GM19099 (cell line): ENCODE data around the gene SOX18.

Source experiments
- POLR2A ChIP-seq: IDR thresholded peaks from 3 replicates; pipeline ENCODE4 v1.6.1; 2011; ENCODE audit warnings: low read depth; ENCODE audit not compliant: insufficient read length; ENCODE audit errors: extremely low read depth

The SOX18 gene

DNA sequence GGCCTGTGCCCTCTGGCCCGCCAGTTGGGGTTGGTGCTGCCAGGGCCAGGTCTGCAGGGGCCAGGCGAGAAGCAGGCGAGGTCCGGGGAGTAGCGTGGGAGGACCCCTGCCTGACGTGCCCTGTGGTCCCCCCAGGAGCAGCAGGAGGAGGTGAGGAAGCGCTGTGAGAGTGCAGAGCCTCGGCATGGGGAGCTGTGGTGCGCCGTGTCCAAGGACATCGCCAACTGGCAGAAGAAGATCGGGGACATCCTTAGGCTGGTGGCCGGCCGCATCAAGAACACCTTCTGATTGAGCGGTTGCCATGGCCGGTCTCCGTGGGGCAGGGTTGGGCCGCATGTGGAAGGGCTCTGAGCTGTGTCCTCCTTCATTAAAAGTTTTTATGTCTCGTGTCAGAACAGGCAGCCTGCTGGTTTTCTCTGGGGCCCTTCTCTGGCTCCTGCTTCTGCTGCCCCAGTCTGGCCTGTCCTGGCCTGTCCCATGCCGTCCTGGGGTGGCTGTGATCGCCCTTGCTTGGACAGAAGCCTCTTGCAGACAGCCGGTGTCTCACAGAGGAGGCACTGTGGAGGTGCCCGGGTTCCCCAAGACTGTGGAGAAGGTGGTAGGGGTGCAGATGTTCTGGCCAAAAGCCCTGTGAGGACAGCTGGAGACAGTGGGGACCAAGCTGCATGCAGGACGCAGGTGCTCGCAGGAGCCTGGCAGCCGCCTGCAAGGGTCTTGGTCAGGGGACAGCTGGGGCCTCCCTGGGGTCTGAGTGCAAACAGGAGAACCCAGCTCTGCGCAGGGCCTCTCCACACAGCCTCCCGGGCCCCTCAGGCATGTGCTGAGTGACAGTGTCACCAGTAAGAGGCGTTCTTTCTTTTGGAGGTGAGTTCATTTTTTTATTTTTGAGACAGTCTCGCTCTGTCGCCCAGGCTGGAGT lies 16.5 kb downstream of the SOX18 start:
- no peak for TF ChIP-seq POLR2A

DNA sequence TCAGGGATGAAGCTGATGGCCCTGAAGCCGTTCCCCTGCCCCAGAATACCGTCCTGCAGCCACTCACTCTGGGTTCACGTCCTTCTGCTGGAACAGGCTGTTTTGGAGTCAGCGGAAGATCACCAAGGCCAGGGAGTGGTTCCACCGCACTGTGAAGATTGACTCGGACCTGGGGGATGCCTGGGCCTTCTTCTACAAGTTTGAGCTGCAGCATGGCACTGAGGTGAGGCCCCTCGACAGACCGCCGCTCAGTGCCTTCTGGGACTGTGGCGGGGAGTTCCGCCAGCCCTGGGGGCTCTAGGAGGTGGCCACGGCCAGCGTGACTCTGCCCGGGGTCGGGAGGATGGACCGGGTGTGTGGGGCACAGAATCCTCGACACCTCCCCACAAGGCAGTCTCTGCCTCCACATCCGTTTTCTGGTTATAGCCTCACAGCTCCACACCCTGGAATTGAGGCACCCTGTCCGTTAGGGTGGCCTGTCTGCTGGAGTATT lies 17.6 kb downstream of the SOX18 start:
- TF ChIP-seq POLR2A: no peak

DNA sequence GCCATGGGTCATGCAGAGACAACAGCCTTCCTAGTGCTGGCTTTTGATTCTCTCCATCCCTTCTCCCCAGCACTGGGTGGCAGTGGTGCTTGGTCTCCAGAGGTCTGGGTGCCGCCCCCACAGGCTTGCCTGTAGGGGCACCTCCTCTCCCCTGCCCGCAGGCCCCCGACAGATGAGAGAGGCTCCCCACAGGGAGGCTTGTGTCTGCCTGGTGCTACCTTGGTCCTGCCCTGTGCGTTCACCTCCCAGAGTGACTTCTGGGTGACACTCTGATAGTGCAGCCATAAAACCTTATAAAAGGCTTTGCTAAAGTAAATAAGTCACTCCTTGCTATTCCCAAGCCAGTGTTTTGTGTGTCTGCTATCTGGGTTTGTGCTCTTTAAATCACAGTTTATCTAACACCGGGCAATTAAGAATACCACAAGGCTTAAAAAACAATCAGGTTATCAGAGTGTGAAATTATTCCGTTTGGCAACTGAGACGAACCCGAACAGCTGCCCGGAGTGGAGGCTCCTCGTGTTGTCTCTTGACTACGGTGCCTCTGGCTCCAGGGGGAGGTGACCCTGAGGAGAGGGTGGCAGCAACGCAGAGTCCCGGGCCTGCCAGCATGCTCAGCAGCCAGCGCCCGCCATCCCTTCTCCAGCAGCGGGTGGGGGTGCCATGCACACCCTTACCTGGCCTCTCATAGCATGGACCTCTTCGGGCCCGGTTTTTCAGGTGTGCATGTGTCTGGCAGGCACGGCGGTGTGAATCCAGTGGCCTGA lies 18.9 kb downstream of the SOX18 start:
- TF ChIP-seq POLR2A: no peak

DNA sequence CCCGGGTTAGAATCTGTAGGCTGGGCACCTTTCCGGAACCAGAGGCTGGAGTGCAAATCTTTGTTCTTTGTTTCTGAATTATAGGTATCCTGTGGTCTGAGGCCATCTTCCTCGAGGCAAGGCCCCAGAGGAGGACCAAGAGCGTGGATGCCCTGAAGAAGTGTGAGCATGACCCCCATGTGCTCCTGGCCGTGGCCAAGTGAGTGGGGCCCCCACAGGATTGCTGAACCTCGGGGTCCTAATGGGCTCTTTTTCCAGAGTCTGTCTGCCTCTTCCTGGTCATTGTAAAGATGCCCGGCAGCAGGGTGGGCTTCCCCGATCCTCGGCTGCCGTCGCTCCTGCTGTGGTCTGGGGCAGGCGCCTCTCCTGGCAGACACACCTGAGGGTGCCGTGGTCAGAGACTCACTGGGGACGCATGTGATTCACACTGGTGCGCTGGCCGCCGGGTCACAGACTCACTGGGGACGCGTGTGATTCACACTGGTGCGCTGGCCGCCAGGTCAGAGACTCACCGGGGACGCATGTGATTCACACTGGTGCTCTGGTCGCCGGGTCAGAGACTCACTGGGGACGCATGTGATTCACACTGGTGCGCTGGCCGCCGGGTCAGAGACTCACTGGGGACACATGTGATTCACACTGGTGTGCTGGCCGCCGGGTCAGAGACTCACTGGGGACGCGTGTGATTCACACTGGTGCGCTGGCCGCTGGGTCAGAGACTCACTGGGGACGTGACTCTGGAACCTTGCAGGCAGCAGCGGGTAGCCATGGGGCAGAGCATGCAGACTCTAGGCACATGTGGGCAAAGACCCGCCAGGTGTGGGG lies 19.9 kb downstream of the SOX18 start:
- TF ChIP-seq POLR2A: no peak

DNA sequence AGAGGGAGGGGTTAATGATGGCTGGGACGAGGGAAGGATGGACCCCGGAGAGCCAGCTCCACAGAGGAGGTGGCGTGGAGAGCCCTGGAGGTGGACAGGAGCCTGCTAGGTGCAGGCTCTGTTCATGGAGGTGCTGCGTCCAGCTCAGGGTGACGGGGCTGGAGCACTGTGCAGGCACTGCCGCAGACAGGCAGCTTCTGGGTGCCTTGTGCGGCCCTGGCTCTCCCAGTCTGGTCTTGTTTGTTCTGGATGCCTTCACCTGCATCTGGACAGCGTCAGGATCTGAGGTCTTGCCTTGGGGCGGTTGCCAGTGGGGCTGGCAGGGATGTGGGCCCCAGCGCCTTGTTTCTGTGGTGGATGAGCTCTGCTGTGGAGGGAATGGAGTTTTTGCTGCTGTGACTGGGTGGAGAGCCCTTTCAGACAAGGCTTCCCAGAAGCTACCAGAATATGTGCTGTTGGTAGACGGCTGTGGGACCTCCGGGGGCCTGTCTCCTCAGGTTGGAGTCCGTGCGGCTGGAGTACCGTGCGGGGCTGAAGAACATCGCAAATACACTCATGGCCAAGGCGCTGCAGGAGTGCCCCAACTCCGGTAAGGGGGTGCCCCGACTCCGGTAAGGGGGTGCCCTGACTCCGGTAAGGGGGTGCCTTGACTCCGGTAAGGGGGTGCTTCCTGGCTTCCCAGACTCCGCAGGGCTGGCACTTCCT lies 21.3 kb downstream of the SOX18 start:
- no peak for TF ChIP-seq POLR2A

DNA sequence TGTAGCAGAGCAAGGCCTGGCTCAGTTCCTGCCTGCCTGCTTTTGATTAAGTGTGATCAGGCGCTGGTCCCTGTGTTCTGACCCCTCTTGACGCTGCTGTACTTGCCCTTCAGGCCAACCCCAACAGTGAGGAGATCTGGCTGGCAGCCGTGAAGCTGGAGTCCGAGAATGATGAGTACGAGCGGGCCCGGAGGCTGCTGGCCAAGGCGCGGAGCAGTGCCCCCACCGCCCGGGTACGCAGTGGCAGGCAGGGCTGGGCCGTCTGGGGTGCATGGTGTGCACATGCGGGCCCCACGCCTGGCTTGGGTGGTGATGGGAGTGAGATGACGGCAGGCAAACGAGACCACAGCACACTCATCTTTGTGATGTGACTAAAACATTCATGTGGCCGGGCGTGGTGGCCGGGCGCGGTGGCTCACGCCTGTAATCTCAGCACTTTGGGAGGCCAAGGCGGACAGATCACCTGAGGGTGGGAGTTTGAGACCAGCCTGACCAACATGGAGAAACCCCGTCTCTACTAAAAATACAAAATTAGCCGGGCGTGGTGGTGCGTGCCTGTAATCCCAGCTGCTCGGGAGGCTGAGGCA lies 23.5 kb downstream of the SOX18 start:
- TF ChIP-seq POLR2A: no peak

DNA sequence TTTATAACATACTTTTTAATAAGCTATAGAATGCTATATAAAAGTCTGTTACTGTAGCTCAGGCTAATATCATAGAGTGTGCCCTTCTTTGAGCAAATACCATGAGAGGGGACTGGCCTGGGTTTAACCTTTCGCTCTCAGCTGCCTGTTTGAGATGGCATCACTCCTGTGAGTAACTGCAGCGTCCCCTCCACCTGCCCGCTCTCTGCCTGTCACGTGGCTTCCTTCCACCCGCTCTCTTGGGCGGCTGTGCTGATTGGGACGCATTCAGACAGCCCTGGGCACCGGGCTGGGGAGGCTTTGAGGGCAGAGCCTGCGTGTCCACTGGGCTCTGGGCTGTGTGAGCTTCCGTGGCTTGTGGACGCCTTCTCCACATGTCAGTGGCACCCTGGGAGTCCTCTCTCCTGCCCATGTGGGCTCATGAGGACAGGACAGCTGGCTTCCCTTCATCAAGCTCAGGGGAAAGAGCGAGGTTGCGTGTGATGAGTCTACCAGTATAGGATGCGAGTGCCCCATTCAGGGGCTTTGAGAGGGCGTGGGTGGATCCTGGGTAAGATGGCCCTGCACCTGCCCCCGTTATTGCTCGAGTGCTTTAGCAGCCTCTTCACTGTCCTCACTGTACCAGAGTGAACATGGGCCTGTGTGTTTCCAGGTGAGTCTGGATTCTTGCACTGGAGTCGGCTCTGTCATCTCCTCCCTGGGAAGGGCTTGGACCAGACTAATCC lies 24.2 kb downstream of the SOX18 start:
- TF ChIP-seq POLR2A: no peak

DNA sequence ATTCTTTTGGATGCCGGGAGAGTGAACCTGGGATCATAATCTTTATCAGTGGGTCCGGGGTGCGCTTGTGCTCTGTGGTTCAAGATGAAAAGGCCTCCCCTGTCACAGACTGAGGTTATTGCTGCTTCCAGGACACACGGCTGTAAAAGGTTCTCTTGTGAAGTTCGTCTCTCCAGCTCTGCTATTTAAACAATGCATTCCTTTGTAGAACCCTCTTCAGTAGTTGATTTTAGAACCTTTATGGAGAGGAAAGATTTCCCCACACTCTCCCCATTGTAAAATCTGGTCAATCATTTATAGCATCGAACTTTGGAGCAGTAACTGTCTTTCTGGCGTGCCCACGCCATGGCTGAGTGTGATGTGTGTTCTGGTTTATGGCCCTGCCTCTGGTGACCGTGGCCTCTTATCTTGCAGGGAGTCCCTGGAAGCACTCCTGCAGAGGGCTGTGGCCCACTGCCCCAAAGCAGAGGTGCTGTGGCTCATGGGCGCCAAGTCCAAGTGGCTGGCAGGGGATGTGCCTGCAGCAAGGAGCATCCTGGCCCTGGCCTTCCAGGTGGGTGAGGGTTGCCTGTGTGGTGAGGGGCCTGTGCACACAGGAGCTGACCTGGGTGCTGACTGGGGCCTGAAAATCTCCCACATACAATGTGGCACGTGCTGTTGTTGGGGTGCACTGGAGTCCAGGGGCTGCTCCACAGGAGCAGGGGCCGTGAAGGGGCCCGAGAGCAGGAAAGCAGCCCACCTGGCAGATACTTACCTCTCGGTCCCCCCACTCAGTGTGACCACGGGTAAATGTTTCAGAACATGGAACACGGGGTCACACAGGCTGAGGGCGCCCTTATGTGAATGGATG lies 25.1 kb downstream of the SOX18 start:
- TF ChIP-seq POLR2A: no peak

DNA sequence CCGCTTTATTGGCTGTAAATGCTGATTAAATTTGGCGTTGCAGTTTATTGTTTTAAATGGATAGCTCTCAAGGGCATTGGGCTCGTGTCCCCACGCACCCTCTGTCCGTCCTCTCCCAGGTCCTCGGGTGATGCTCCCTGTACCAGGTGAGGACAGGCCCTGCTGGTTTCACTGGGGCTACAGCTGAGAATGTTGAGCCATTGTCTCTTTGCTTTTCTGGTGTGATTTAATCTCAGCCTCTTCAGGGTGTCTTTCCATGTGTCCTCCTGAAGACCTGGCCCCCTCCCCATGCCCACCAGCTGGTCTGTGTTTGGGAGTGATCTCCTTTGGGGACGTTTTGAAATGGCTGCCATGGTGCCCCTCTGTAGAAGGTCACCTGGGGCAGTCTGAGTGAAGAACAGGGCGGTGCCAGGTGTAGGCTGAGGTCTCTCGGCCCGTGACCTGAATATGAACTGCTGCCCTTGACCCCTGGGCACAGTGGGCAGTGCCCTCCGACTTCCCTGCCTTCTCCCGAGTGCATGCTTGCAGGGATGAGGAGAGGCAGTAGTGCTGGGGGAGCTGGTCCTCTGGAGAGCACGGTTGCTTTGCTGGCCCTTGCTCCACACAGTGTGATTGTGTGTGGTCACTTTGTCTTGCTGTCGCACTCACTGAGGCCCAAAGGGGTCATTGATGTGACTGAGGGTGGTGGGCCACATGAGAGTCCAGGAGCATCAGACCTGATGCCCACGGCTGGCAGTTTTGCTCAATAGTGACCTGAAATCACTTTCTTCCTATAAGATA lies 25.9 kb downstream of the SOX18 start:
- TF ChIP-seq POLR2A: no peak

DNA sequence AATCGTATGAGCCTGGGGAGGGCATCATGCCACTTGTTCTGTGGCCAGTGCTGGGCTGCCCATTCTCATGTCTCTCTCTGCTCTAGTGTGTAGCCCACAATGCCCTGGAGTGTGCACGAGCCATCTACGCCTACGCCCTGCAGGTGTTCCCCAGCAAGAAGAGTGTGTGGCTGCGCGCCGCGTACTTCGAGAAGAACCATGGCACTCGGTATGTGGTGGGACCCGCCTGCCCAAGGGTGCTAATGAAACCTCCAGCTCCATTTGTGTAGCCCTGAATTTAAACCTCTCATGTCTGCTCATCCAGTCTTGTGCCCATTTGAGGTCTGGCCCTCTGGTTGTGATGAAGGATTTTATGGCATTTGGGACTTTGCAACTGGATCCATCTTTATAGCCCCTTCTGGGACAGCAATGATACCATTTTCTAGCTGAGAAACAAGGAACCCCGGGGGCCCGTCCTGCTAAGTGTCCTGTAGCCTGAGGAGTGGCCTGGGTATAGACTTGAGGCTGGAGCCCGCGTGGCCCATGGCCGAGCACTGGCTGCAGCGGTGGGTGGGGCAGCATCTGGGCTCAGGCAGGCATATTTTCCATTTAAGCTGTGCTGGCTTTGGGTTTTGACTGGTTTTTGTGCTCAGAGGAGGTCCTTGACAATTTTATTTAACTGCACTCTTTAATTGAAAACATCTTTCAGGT lies 26.6 kb downstream of the SOX18 start:
- TF ChIP-seq POLR2A: no peak
